NCI-H446 (cell line): ENCODE data around the gene TJP1.
"Not testable (repeated sequence)": the region's sequence is repeated elsewhere in the genome, so short reads cannot be mapped to it uniquely, and the experiment has no call there.

Experiments used
- DNase-seq, 2 experiments: peaks; one replicate each; lab custom pipeline; 2025; lab: John Stamatoyannopoulos, UW

Gene TJP1

DNA sequence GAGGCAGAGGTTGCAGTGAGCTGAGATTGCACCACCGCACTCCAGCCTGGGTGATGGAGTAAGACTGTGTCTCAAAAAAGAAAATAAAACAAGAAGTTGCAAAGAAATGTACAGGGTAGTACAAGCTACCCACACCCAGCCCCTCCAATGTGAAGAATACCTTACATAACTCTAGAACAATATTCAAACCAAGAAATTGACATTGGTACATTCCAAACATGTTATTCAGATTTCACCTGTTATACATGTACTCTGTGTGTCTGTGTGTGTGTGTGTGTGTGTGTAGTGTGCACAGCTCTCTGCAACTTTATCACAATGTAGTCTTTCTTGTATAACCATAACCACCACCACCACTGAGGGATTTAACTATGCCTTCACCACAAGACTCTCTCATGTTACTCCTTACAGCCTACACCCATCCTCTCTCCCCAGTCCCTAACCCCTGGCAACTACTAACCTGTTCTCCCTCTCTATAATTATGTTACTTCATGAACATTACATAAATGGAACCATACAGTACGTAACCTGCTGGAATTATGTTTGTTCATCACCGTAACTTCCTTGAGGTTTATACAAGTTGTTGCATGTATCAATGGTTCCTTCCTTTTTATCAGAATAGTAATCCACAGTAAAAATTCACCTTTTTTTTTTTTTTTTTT, 16.2 kb upstream of the TJP1 start:
- DNase-seq = no peak

DNA sequence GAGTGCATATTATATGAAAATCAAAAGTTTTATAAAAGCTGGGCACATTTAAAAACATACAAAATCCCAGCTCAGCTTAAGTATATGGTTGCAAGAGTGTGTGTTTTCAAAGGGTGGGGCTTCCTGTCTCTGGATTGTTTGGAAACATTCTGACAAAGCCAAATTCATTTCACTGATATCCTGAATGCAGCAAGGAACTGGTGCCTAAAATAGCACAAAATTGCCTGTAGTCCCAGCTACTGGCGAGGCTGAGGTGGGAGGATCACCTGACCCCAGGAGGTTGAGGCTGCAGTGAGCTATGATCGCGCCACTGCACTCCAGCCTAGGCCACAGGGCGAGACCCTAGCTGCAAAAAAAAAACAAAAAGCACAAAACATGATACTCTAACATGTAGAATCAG, 13.0 kb upstream of the TJP1 start:
- DNase-seq = no peak

DNA sequence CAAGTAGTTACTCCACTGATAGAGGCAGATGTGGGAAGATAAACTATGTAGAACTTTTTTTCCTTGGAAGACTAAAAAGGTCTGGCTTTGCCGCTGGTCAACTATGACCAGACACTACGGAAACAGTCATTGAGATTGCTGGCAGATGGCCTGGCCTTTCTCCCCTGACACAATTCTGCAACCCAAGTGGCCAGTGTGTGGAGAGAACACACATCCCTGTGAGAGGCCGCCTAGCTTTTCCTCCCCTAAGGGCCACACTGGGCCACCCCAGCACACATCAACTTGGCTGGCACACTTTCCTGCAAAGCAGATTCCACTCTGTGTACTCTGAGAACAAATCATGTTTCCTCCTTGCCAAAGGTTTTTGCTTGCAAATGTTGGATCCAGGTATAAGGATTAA, 10.4 kb upstream of the TJP1 start:
- no peak for DNase-seq

DNA sequence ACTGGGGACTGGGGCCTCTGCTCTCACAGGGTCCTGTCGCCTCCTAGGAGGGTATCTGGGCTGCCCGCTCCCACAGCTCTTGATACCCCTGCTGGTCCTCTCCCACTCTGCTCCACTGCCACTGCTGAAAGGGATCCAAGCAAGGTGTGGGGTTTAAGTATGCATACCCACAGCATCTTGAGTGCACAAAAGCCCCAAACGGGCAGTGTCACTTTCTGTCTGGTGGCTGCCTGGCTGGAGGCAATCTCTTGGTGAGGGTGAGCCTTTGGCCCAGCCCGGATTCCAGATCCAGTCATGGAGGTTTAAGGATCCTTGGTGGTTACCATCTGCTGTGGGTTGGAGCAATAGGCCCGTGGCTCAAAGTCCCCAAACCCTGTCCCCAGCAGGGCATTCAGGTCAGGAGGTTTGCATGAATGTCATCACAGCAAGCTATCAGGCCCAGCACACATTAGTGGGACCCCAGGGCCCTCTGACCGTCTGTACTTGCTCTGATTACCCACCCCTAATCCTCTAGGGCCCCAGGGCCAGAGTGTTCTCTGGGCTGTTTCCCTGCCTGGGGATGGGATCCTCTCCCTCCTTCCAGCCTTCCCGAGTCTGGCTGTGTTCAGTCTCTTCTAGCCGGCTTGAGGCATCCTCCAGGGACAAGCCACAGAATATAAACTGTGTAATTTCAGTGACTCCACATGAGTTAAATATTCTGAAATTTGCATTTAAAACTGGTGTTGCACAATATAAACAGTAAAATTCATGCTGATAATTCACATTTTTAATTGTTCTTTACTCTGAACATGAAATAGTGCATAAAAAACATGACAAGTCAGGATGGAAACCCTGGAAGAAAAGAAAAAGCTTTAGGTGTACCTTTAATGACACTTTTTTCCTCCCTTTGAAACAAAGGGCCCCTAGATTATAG, 4.9 kb upstream of the TJP1 start:
- DNase-seq = no peak

DNA sequence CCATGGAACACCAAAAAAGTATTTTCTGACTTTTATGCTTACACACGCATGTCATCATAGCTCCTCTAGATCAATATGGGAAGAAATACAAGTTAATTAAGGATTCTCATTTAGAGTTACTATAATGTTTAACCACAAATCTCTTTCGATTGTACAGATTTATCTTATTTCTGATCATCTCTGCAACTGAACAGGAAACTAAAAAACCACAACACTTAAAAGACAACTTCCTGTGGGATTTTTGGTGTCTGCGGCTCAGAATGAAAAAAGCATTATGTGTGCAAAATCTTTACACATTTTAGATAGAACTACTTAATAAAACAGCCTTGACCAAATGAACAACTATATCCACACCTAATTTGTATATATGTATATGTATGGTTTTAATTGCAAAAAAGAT, 3.0 kb upstream of the TJP1 start:
- DNase-seq = no peak

DNA sequence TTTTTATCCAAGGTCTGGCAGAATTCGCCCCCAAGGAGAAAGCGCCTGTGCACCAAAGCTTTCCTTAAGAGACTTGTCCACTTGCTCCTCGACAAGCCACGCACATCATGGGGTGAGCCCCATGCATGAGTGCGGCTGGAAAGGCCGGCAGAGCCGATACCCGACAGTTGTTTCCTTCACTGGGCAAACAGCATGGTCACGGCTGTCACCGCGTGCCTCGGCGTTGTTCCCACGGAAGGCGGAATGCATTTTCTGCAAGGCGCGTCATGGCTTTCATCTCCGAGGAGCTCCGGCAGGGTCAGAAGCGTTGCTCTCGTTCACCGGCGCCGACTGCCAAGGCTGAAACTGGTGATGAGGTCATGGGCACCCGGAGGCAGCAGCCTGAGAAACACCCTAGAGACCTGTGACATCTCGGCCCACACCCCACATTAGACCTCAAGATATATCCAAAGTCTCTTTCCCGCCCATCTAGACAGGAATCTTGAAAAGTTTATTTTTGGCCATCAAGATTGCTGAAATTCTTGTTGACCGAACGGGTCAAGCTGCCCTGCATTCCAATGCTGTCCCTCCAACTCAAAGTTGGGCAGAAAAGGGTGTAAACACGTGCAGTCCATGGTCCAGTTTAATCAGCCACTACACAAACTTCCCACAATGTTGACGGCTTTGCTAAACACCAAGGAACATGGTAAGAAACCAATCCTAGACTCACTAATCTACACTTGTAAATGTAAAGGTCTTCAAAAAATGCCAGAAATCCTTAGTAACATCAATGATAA, 604 bp upstream of the TJP1 start:
- peak in 1 of 2 experiments; percentile 35 for DNase-seq

DNA sequence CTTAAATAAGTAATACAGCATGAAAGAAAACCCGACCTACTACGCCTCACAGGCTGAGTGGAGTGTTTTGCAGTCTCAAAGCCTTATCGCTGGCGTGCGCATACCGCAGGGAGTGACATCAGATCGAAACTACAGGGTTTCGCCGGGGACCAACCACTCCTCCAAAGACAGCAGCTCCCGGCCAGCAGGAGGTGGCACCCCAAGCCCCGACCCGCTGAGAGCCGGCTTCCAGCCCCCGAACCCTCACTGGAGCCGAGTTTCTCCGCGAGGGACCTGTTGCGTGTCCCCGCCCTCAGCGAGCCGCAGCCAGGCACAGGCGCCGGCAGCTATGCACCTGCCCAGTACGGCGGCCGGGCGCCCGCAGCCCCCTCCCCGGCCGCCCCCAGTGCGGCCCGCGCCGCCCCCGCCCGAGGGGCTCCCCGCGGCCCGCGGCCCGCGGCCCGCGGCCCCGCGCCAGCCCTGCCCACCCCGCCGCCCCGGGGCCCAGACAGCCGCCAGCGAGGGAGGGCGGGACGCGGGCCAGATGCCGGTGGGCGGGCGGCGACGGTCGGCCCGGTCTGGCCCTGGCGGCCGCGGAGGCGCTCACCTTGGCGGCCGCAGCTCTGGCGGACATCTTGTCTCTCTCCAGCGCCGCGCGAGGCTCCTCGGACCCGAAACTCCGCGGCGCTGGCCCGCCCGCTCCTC, 710 bp downstream of the TJP1 start:
- DNase-seq = peak in 1 of 2 experiments; percentile 18

DNA sequence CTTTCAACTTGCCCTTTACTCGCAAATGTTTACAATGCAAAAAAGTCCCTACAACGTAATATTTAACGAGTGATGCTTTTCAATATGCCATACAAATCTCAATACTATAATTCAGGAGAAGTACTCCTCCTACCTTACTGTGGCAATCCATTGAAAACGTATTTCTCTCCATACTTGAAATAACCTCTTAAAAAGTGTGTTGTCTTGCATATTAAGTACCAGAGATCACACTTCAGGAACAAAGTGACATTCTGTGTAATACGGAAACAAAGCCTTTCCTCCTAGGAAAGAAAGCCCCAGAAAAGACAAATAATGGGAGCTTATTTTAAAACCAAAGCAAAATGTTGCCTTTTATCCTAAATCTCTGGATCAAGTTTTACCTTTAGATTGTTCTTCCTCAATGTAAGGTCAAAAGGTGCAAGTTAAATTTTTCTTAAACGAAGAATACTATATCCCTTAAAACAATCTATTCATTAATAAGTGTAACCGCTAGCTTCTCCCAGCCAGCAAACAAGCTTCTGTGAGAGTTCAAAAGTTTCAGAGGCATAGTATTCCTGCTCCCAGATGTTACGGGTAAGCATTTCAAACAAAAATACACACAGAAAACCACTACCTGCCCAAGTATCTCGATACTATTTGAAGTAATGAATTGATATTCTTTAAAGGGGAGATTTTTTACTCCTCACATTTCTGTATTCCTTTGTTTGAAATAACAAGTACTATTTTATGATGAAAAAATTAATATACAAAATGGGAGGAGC, 1.7 kb downstream of the TJP1 start:
- no peak for DNase-seq

DNA sequence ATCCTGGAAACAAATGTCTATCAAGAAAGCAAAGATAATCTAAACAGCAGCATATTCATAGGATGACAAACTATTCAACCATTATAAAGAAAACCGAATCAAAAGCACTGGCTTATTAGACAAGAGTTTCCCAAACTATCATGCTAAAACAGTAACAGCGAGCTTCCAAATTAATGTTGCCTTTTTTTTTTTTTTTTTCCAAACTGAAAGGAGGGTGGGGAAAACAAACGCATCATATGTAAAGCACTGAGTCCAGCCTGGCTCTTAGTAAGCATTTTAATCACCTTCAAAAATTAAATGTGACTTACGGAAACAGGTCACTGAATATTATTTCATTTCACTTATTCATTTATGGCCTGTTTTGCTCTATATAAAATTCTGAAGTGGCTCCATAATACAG, 2.3 kb downstream of the TJP1 start:
- no peak for DNase-seq

DNA sequence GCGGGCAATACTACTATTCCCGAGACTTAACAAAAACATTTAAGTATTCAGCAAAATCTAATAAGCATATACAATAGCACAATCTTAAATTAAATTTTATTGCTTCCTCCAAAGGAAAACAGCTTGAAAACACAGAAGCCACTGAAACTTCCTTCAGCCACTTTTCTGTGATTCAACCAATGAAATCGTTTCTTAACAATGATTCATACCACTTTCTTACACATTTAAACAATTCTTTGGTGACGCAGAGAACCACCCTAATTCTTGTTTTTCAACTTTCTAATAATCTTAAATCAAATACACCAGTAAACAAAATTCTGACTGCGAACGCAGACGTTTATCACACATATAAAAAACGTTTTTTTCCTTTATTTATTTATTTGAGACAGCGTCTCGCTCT, 4.1 kb downstream of the TJP1 start:
- DNase-seq = no peak

DNA sequence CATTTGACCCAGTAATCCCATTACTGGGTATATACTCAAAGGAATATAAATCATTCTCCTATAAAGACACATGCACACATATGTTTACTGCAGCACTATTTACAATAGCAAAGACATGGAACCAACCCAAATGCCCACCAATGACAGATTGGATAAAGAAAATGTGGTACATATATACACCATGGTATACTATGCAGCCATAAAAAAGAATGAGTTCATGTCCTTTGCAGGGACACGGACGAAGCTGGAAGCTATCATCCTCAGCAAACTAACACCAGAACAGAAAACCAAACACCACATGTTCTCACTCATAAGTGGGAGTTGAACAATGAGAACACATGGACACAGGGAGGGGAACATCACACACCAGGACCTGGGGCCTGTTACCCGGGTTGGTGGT, 4.8 kb downstream of the TJP1 start:
- DNase-seq = not testable (repeated sequence)

DNA sequence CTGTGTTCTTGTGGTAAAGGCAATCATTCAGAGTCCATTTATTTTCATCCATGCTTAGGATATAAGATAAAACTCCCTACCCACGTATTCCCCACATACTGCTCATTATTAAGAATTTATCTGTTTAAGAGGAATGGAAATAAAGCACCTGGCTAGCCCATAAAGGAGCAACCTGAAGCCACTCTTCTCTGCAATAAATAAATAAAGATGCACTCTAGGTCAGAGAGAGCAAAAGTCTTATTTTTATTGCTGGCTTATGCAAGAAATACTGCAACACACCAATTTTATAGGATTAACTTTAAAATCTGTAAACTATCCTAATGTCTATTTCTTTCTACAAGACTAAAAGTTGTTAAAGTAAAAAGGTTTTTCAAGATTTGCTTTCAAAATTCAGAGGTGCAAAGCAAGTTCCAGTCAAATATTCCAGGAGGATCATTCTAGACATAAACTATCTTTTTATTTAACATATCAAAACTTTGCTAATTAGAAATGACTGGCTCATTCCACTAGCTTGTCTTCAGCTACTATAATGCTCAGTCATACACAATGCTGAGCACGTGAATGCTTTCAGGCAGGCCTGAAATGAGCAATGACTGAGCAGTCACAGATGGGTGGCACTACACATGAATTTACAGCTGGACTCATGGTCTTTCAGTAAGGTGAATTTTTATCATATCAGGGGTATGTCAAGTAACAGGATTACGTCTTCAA, 7.1 kb downstream of the TJP1 start:
- no peak for DNase-seq

DNA sequence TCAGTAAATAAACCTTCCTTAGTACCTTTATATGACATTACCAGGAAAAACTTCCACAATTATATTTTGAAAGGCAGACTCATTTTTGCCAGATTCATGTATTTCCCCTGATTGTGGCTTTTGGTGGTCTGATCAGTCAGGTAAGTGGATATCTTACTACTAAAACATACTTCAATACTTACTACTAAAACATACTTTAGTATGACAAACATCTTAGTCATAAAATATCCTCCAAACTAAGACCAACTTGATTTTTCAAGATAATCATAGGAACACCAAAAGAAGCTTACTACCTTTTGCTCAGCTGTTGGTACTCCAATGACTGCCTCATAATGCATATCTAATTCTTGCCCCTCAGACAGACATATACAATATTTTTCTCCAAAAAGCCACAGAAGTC, 9.3 kb downstream of the TJP1 start:
- no peak for DNase-seq

DNA sequence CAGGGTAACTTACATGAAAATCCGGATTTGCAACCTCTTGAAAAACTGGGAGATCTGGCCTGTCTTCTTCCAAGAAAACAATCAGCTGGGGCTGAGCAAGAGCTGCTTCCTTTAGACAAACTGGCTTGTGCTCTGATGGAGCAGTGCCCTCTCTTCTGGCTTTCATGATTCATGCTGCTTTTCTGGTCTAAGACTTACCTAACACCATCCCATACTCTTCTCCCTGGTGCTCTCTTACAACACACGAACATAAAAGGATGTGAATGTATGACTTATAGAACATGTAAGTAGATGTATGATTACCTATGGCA, 9.9 kb downstream of the TJP1 start:
- DNase-seq = no peak

DNA sequence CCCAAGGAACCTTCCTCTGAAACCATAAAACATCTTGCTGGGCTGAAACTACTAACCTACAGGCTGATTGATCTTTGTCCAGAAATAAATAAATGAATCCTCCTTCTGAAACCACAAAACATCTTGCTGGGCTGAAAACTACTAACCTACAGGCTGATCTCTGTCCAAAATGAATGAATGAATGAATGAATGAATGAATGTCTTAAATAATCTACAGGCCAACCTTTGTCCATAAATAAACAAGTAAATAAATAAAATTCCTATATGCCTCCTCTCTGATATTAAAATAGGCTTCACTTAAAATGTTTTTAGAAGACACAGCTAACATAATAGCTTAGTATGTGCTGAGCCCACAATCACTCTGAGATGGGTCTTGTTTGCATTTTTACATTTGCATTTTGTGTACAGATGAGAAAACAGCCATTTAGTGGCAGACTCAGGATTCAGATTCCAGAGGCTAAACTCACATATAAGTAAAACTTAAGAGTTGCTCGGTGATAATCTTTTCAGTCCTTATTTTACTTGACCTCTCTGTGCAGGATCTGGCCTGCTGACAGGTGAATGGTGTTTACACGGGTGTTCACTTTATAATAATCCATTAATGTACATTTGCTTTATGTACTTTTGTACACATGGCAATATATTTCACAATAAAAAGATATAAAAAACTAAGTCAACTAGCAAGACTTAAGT, 10.4 kb downstream of the TJP1 start:
- no peak for DNase-seq

DNA sequence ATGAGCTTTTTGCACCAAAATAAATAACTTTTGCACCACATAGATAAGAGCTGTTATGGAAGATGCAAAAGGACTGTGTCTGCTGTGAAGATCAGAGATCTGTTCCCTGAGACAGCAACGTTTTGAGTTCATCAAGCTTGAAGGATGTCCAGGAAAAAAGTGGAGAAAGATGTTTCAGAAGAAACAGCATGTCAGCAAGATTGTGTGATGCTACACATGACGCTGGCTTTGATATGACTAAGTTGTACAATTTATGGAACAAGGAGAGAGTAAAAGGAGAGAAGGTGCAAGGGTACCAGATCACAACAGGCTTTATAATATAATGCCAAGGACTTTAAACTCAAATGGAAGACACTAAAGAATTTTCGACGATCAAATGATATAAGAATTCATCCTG, 16.6 kb downstream of the TJP1 start:
- DNase-seq = no peak

DNA sequence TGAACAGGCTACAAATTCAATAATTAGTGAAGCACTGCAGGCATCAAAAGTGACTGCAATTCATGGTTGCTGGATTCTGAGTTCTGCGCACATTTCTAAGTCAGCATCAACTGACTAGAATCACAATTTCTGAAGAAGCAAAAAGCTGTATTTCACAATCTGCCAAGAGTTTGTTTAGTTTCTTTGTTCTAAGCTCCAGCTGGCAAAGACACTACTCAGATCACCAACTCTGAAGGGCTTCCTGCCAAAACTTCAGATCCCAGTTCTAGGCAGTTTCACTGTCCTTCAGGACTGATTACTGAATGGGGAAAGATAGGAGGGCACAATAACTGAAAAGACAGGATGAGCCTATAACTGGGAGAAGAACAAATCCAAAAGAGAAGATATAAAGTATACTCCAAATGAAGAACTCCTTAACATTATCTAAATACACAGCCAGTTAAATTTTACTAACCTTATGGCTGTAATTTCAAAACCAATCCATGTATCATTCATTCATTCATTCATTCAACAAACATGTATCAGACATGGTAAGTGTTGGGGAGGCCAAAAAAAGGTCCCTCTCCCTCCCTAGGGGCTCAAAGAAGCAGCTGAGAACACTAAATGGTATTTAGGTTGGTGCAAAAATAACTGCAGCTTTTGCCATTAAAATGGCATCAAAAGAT, 17.1 kb downstream of the TJP1 start:
- DNase-seq = peak; percentile 20 to 65

DNA sequence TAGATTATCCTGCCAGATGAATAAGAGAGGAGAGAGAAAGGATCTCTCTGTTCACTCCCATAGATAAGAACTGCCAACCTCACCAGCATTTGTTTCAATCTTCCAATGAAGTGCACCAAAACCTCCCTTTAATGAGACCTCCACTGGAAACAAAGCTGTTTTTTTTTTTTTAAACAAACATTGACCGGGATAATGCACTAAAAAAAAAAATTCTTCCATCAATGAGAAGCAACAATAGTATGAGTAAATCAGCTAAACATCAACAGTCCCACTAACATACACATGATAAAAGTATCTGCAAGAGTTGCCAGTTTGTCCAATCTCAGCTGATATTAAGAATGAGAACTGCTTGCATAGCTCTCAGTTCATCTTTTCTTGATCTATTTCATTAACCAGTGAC, 19.9 kb downstream of the TJP1 start:
- DNase-seq = no peak

DNA sequence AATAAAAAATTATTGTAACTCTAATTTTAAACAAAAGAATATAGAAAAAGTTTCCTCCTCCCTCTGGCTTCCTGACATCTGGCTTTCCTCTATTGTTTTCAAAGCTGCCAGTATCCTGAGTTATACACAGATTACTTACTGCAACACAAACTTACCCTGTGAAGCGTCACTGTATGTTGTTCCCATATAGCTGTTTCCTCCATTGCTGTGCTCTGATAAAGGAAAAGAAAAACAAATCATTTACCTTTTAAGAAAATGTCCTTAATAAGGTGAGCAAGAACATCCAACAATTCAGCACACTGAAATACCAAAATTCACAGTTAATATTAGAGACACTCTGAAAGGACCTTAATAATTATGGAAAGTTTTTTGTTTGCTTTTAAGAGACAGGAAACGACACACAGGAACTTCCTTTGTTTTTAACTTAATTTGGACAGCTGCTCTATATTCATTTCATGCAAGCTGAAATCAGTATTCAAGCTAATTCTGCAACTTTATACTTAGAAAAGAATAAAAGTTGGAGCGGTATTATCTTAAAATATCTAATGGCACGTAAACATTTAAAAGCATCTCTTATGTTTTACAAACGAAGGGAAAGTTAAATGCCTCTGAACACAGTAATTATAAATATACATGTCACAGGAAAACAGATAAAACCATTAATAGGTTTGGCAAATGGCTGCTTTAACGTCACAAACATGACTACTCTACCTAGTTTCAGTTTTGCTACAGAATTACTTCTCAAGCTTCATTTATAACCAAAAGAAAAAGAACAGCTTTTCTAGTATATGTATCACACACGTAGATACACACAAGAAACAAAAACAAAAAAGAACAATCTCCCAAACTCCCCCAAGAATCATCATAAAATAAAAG, 21.5 kb downstream of the TJP1 start:
- DNase-seq = no peak
